ENCODE results near the gene FHAD1.

FHAD1 gene

GRCh38 chr1:15329104-15329820, 82.2 kb downstream of the FHAD1 start:
- Histone ChIP-seq H3K4me3 (ENCODE audit: low read depth, low read length) (no peak overlapping the region), H3K36me3 (ENCODE audit: control insufficient read depth, insufficient read depth, low read length) (no peaks in the 10 kb centered on the region), H3K27me3 (ENCODE audit: control insufficient read depth, insufficient read depth, low read length) (no peaks in the 10 kb centered on the region), H3K4me1 (ENCODE audit: control insufficient read depth, insufficient read depth, low read length) (no peaks in the 10 kb centered on the region), H3K9me3 (ENCODE audit: control insufficient read depth, insufficient read depth, low read length) (no peaks in the 10 kb centered on the region), H3K9ac (ENCODE audit: low read depth, low read length) (no peak overlapping the region)

- no peaks in the 10 kb centered on the region for H3K27me3 ChIP-seq (ENCODE audit: control insufficient read depth, insufficient read depth, low read length)
- no peak overlapping the region for H3K9ac ChIP-seq (ENCODE audit: low read depth, low read length)
- no peaks in the 10 kb centered on the region for H3K36me3 ChIP-seq (ENCODE audit: control insufficient read depth, insufficient read depth, low read length)
- no peaks in the 10 kb centered on the region for H3K4me1 ChIP-seq (ENCODE audit: control insufficient read depth, insufficient read depth, low read length)
- no peaks in the 10 kb centered on the region for H3K9me3 ChIP-seq (ENCODE audit: control insufficient read depth, insufficient read depth, low read length)
- H3K4me3 ChIP-seq (ENCODE audit: low read depth, low read length): no peak overlapping the region
These were observed 83.0 kb downstream of the FHAD1 start for GRCh38 chr1:15330028-15330427.

GRCh38 chr1:15331180-15331579, 84.2 kb downstream of the FHAD1 start:
- no peaks in the 10 kb centered on the region for H3K4me1 ChIP-seq (ENCODE audit: control insufficient read depth, insufficient read depth, low read length)
- no peaks in the 10 kb centered on the region for H3K9me3 ChIP-seq (ENCODE audit: control insufficient read depth, insufficient read depth, low read length)
- H3K4me3 ChIP-seq (ENCODE audit: low read depth, low read length): no peak overlapping the region
- H3K9ac ChIP-seq (ENCODE audit: low read depth, low read length): no peak overlapping the region
- no peaks in the 10 kb centered on the region for H3K36me3 ChIP-seq (ENCODE audit: control insufficient read depth, insufficient read depth, low read length)
- no peaks in the 10 kb centered on the region for H3K27me3 ChIP-seq (ENCODE audit: control insufficient read depth, insufficient read depth, low read length)

- no peaks in the 10 kb centered on the region for H3K27me3 ChIP-seq (ENCODE audit: control insufficient read depth, insufficient read depth, low read length)
- no peak overlapping the region for H3K4me3 ChIP-seq (ENCODE audit: low read depth, low read length)
- H3K36me3 ChIP-seq (ENCODE audit: control insufficient read depth, insufficient read depth, low read length): no peaks in the 10 kb centered on the region
- no peak overlapping the region for H3K9ac ChIP-seq (ENCODE audit: low read depth, low read length)
- H3K9me3 ChIP-seq (ENCODE audit: control insufficient read depth, insufficient read depth, low read length): no peaks in the 10 kb centered on the region
- H3K4me1 ChIP-seq (ENCODE audit: control insufficient read depth, insufficient read depth, low read length): no peaks in the 10 kb centered on the region
These were observed 84.7 kb downstream of the FHAD1 start for GRCh38 chr1:15331734-15332133.

- no peaks in the 10 kb centered on the region for H3K9me3 ChIP-seq (ENCODE audit: control insufficient read depth, insufficient read depth, low read length)
- no peaks in the 10 kb centered on the region for H3K36me3 ChIP-seq (ENCODE audit: control insufficient read depth, insufficient read depth, low read length)
- no peaks in the 10 kb centered on the region for H3K4me1 ChIP-seq (ENCODE audit: control insufficient read depth, insufficient read depth, low read length)
- no peaks in the 10 kb centered on the region for H3K27me3 ChIP-seq (ENCODE audit: control insufficient read depth, insufficient read depth, low read length)
- no peak overlapping the region for H3K4me3 ChIP-seq (ENCODE audit: low read depth, low read length)
- H3K9ac ChIP-seq (ENCODE audit: low read depth, low read length): no peak overlapping the region
These were observed 85.5 kb downstream of the FHAD1 start for GRCh38 chr1:15332525-15332924.

GRCh38 chr1:15332952-15333715, 86.1 kb downstream of the FHAD1 start:
- Histone ChIP-seq H3K36me3 (ENCODE audit: control insufficient read depth, insufficient read depth, low read length) (no peaks in the 10 kb centered on the region), H3K4me3 (ENCODE audit: low read depth, low read length) (no peak overlapping the region), H3K9me3 (ENCODE audit: control insufficient read depth, insufficient read depth, low read length) (no peaks in the 10 kb centered on the region), H3K4me1 (ENCODE audit: control insufficient read depth, insufficient read depth, low read length) (no peaks in the 10 kb centered on the region), H3K27me3 (ENCODE audit: control insufficient read depth, insufficient read depth, low read length) (no peaks in the 10 kb centered on the region), H3K9ac (ENCODE audit: low read depth, low read length) (no peak overlapping the region)

GRCh38 chr1:15334995-15335394, 88.0 kb downstream of the FHAD1 start:
- H3K4me1 ChIP-seq (ENCODE audit: control insufficient read depth, insufficient read depth, low read length): no peaks in the 10 kb centered on the region

GRCh38 chr1:15336866-15337265, 89.8 kb downstream of the FHAD1 start:
- Histone ChIP-seq H3K9me3 (ENCODE audit: control insufficient read depth, insufficient read depth, low read length) (no peaks in the 10 kb centered on the region), H3K9ac (ENCODE audit: low read depth, low read length) (no peak overlapping the region), H3K36me3 (ENCODE audit: control insufficient read depth, insufficient read depth, low read length) (no peaks in the 10 kb centered on the region), H3K4me3 (ENCODE audit: low read depth, low read length) (no peak overlapping the region), H3K27me3 (ENCODE audit: control insufficient read depth, insufficient read depth, low read length) (no peaks in the 10 kb centered on the region), H3K4me1 (ENCODE audit: control insufficient read depth, insufficient read depth, low read length) (no peaks in the 10 kb centered on the region)

More at GRCh38 chr1:15334995-15335394, 88.0 kb downstream of the FHAD1 start:
- Histone ChIP-seq H3K9ac (ENCODE audit: low read depth, low read length) (no peak overlapping the region), H3K4me3 (ENCODE audit: low read depth, low read length) (no peak overlapping the region), H3K36me3 (ENCODE audit: control insufficient read depth, insufficient read depth, low read length) (no peaks in the 10 kb centered on the region), H3K9me3 (ENCODE audit: control insufficient read depth, insufficient read depth, low read length) (no peaks in the 10 kb centered on the region), H3K27me3 (ENCODE audit: control insufficient read depth, insufficient read depth, low read length) (no peaks in the 10 kb centered on the region)

GRCh38 chr1:15337656-15338402, 90.8 kb downstream of the FHAD1 start:
- Histone ChIP-seq H3K9me3 (ENCODE audit: control insufficient read depth, insufficient read depth, low read length) (no peaks in the 10 kb centered on the region), H3K4me3 (ENCODE audit: low read depth, low read length) (no peak overlapping the region), H3K27me3 (ENCODE audit: control insufficient read depth, insufficient read depth, low read length) (no peaks in the 10 kb centered on the region), H3K4me1 (ENCODE audit: control insufficient read depth, insufficient read depth, low read length) (no peaks in the 10 kb centered on the region), H3K9ac (ENCODE audit: low read depth, low read length) (no peak overlapping the region), H3K36me3 (ENCODE audit: control insufficient read depth, insufficient read depth, low read length) (no peaks in the 10 kb centered on the region)

- Histone ChIP-seq H3K4me3 (ENCODE audit: low read depth, low read length) (no peak overlapping the region), H3K36me3 (ENCODE audit: control insufficient read depth, insufficient read depth, low read length) (no peaks in the 10 kb centered on the region), H3K27me3 (ENCODE audit: control insufficient read depth, insufficient read depth, low read length) (no peaks in the 10 kb centered on the region), H3K4me1 (ENCODE audit: control insufficient read depth, insufficient read depth, low read length) (no peaks in the 10 kb centered on the region), H3K9ac (ENCODE audit: low read depth, low read length) (no peak overlapping the region), H3K9me3 (ENCODE audit: control insufficient read depth, insufficient read depth, low read length) (no peaks in the 10 kb centered on the region)
These were observed 92.5 kb downstream of the FHAD1 start for GRCh38 chr1:15339570-15339969.

GRCh38 chr1:15341228-15341627, 94.2 kb downstream of the FHAD1 start:
- Histone ChIP-seq H3K27me3 (ENCODE audit: control insufficient read depth, insufficient read depth, low read length) (no peaks in the 10 kb centered on the region), H3K4me1 (ENCODE audit: control insufficient read depth, insufficient read depth, low read length) (no peaks in the 10 kb centered on the region), H3K4me3 (ENCODE audit: low read depth, low read length) (no peak overlapping the region), H3K9ac (ENCODE audit: low read depth, low read length) (no peak overlapping the region), H3K9me3 (ENCODE audit: control insufficient read depth, insufficient read depth, low read length) (no peaks in the 10 kb centered on the region), H3K36me3 (ENCODE audit: control insufficient read depth, insufficient read depth, low read length) (no peaks in the 10 kb centered on the region)
